Measurements from ENCODE around the gene STKLD1.

Gene STKLD1

GRCh38 chr9:133430244-133430643 lies 54.1 kb downstream of the STKLD1 start:
- TF ChIP-seq POLR2A (IDR thresholded peaks at IDR 0.05; ENCODE audit: low read depth, low read length) (no peak), PAX5 (IDR thresholded peaks at IDR 0.05; ENCODE audit: insufficient read depth, low read length, severe bottlenecking) (no peak), TAF1 (IDR thresholded peaks at IDR 0.05; ENCODE audit: low read depth, low read length) (no peak), POU2F2 (IDR thresholded peaks at IDR 0.05; ENCODE audit: low read depth, low read length) (no peak)
- no peak for FAIRE-seq
- no peak for DNase-seq (ENCODE audit: insufficient read length, low spot score)

- FAIRE-seq (no peak), DNase-seq (ENCODE audit: insufficient read length, low spot score) (no peak)
- TF ChIP-seq POLR2AphosphoS5 (IDR thresholded peaks at IDR 0.05; ENCODE audit: low read depth, low read length) (no peak), TAF1 (IDR thresholded peaks at IDR 0.05; ENCODE audit: low read depth, low read length) (no peak), PAX5 (IDR thresholded peaks at IDR 0.05; ENCODE audit: insufficient read depth, low read length, severe bottlenecking) (no peak), POLR2A (IDR thresholded peaks at IDR 0.05; ENCODE audit: low read depth, low read length) (no peak), SPI1 (IDR thresholded peaks at IDR 0.05; ENCODE audit: low read depth, low read length) (no peak), POU2F2 (IDR thresholded peaks at IDR 0.05; ENCODE audit: low read depth, low read length) (no peak)
Measured at GRCh38 chr9:133433351-133433843, 57.2 kb downstream of the STKLD1 start.

GRCh38 chr9:133436681-133437080 lies 60.5 kb downstream of the STKLD1 start:
- TF ChIP-seq TAF1 (IDR thresholded peaks at IDR 0.05; ENCODE audit: low read depth, low read length) (no peak), SPI1 (IDR thresholded peaks at IDR 0.05; ENCODE audit: low read depth, low read length) (no peak), POLR2AphosphoS5 (IDR thresholded peaks at IDR 0.05; ENCODE audit: low read depth, low read length) (no peak), POLR2A (IDR thresholded peaks at IDR 0.05; ENCODE audit: low read depth, low read length) (no peak), PAX5 (IDR thresholded peaks at IDR 0.05; ENCODE audit: insufficient read depth, low read length, severe bottlenecking) (no peak), POU2F2 (IDR thresholded peaks at IDR 0.05; ENCODE audit: low read depth, low read length) (no peak)
- FAIRE-seq (no peak), DNase-seq (ENCODE audit: insufficient read length, low spot score) (no peak)

GRCh38 chr9:133437753-133438531 lies 61.8 kb downstream of the STKLD1 start:
- DNase-seq (ENCODE audit: insufficient read length, low spot score) (peak; percentile 60), FAIRE-seq (peak; percentile 73)

GRCh38 chr9:133439337-133439736 lies 63.2 kb downstream of the STKLD1 start:
- no peak for DNase-seq (ENCODE audit: insufficient read length, low spot score)
- FAIRE-seq, result no peak
- TF ChIP-seq POU2F2 (IDR thresholded peaks at IDR 0.05; ENCODE audit: low read depth, low read length) (no peak), SPI1 (IDR thresholded peaks at IDR 0.05; ENCODE audit: low read depth, low read length) (no peak), PAX5 (IDR thresholded peaks at IDR 0.05; ENCODE audit: insufficient read depth, low read length, severe bottlenecking) (no peak), POLR2AphosphoS5 (IDR thresholded peaks at IDR 0.05; ENCODE audit: low read depth, low read length) (no peak), POLR2A (IDR thresholded peaks at IDR 0.05; ENCODE audit: low read depth, low read length) (no peak), TAF1 (IDR thresholded peaks at IDR 0.05; ENCODE audit: low read depth, low read length) (no peak)

More at GRCh38 chr9:133437753-133438531, 61.8 kb downstream of the STKLD1 start:
- no peak for TF ChIP-seq SPI1 (IDR thresholded peaks at IDR 0.05; ENCODE audit: low read depth, low read length)

GRCh38 chr9:133440874-133441273 lies 64.7 kb downstream of the STKLD1 start:
- DNase-seq (ENCODE audit: insufficient read length, low spot score) (peak; percentile 87), FAIRE-seq (peak; percentile 98)
- TF ChIP-seq POLR2A (IDR thresholded peaks at IDR 0.05; ENCODE audit: low read depth, low read length) (peak; percentile 48; the same call in 1 of the 2 replicates), PAX5 (IDR thresholded peaks at IDR 0.05; ENCODE audit: insufficient read depth, low read length, severe bottlenecking) (no peak), POLR2AphosphoS5 (IDR thresholded peaks at IDR 0.05; ENCODE audit: low read depth, low read length) (no peak), TAF1 (IDR thresholded peaks at IDR 0.05; ENCODE audit: low read depth, low read length) (no peak), SPI1 (IDR thresholded peaks at IDR 0.05; ENCODE audit: low read depth, low read length) (0 out of 2 replicates have a peak, but pooled peaks have one; percentile 19), POU2F2 (IDR thresholded peaks at IDR 0.05; ENCODE audit: low read depth, low read length) (0 out of 2 replicates have a peak, but pooled peaks have one; percentile 18)

- FAIRE-seq (no peak), DNase-seq (ENCODE audit: insufficient read length, low spot score) (no peak)
- TF ChIP-seq POU2F2 (IDR thresholded peaks at IDR 0.05; ENCODE audit: low read depth, low read length), result no peak
Measured at GRCh38 chr9:133441571-133441970, 65.4 kb downstream of the STKLD1 start.

- FAIRE-seq, result no peak
- no peak for TF ChIP-seq POLR2A (IDR thresholded peaks at IDR 0.05; ENCODE audit: low read depth, low read length)
- no peak for TF ChIP-seq POU2F2 (IDR thresholded peaks at IDR 0.05; ENCODE audit: low read depth, low read length)
- no peak for TF ChIP-seq PAX5 (IDR thresholded peaks at IDR 0.05; ENCODE audit: insufficient read depth, low read length, severe bottlenecking)
- no peak for TF ChIP-seq POLR2AphosphoS5 (IDR thresholded peaks at IDR 0.05; ENCODE audit: low read depth, low read length)
- no peak for TF ChIP-seq SPI1 (IDR thresholded peaks at IDR 0.05; ENCODE audit: low read depth, low read length)
Measured at GRCh38 chr9:133443248-133443647, 67.1 kb downstream of the STKLD1 start.

GRCh38 chr9:133443982-133444381 lies 67.8 kb downstream of the STKLD1 start:
- FAIRE-seq (no peak), DNase-seq (ENCODE audit: insufficient read length, low spot score) (no peak)
- no peak for TF ChIP-seq SPI1 (IDR thresholded peaks at IDR 0.05; ENCODE audit: low read depth, low read length)

More at GRCh38 chr9:133443248-133443647, 67.1 kb downstream of the STKLD1 start:
- DNase-seq (ENCODE audit: insufficient read length, low spot score), result no peak

GRCh38 chr9:133445293-133445969 lies 69.3 kb downstream of the STKLD1 start:
- TF ChIP-seq PAX5 (IDR thresholded peaks at IDR 0.05; ENCODE audit: insufficient read depth, low read length, severe bottlenecking), result no peak
- TF ChIP-seq POLR2A (IDR thresholded peaks at IDR 0.05; ENCODE audit: low read depth, low read length), result no peak
- no peak for TF ChIP-seq POLR2AphosphoS5 (IDR thresholded peaks at IDR 0.05; ENCODE audit: low read depth, low read length)
- TF ChIP-seq TAF1 (IDR thresholded peaks at IDR 0.05; ENCODE audit: low read depth, low read length), result no peak
- TF ChIP-seq POU2F2 (IDR thresholded peaks at IDR 0.05; ENCODE audit: low read depth, low read length), result no peak
- no peak for TF ChIP-seq SPI1 (IDR thresholded peaks at IDR 0.05; ENCODE audit: low read depth, low read length)
- no peak for DNase-seq (ENCODE audit: insufficient read length, low spot score)
- FAIRE-seq, result no peak

Measured in GM12891 (cell line).